ENCODE data around the gene RBM44. TPM values are rescaled to one million over a fixed set of nuclear protein-coding genes. Genes with fewer than 3 reads are reported as not detected.
"Not testable (repeated sequence)": the region's sequence is repeated elsewhere in the genome, so short reads cannot be mapped to it uniquely, and the experiment has no call there.

Gene RBM44
- total RNA-seq (2014; rRNA removed) (0.35 and 0.51 TPM in 2 replicates), Bru-seq, nascent RNA (percentile 43 among the genes with signal in this experiment), BruChase-seq, experiment 1, labeled RNA remaining after a 6-hour chase (percentile 51 among the genes with signal in this experiment), BruChase-seq, experiment 2, labeled RNA remaining after a 2-hour chase (percentile 63 among the genes with signal in this experiment)
- long read RNA-seq, partial matches to known transcripts = 1 of 3 reads
- long read RNA-seq, other reads (novel, unspliced or antisense) = 2 of 3 reads

- Histone ChIP-seq H3K9me3 (ENCODE audit: low read length) (no peaks in the 10 kb centered on the region), H4K20me1 (ENCODE audit: low read length) (no peaks in the 10 kb centered on the region), H2AFZ (ENCODE audit: low read length) (no peak within 1 kb of the TSS), H3K4me2 (ENCODE audit: low read length) (no peak within 1 kb of the TSS), H3K79me2 (ENCODE audit: low read length) (no peaks in the 10 kb centered on the region), H3K4me3 (ENCODE audit: low read length) (no peak within 1 kb of the TSS), H3K4me1 (ENCODE audit: insufficient read depth, low read length) (no peaks in the 10 kb centered on the region), H3K36me3 (ENCODE audit: low read depth, low read length) (no peaks in the 10 kb centered on the region), H3F3A (ENCODE audit: low read length, unreplicated experiment) (no peaks in the 10 kb centered on the region), H3K9ac (ENCODE audit: low read length) (no peak within 1 kb of the TSS), H3K27me3 (ENCODE audit: low read length) (no peaks in the 10 kb centered on the region), H3K9me2 (replicated peaks; ENCODE audit: low read length) (no peaks in the 10 kb centered on the region), H3K27ac (ENCODE audit: low read length) (no peak within 1 kb of the TSS)
- ChIA-PET POLR2A (ENCODE audit: unreplicated experiment) (no interaction called here), CTCF (no interaction called here)
- BruUV-seq (replicated peaks) = no TSS peak
- no peak for TF ChIP-seq EZH2phosphoT487 (IDR thresholded peaks at IDR 0.05; ENCODE audit: borderline replicate concordance, low read length)
- DNase-seq (no peak), ATAC-seq (no peak)
- intact Hi-C loops (cut with micrococcal nuclease) = no loop called here
Measured at GRCh38 chr2:237798236-237799059, at the start of gene RBM44. RBM44 (plus strand) TSS chr2:237798779; CDS start chr2:237813610, 14,831 bp downstream.

GRCh38 chr2:237749002-237749401 is 49.6 kb upstream of the RBM44 start:
- Histone ChIP-seq H3F3A (ENCODE audit: low read length, unreplicated experiment) (no peaks in the 10 kb centered on the region), H2AFZ (ENCODE audit: low read length) (no peak overlapping the region), H3K79me2 (ENCODE audit: low read length) (peaks cover 21% of the 10 kb centered on the region), H3K9me2 (replicated peaks; ENCODE audit: low read length) (no peaks in the 10 kb centered on the region), H3K4me3 (ENCODE audit: low read length) (no peak overlapping the region), H3K4me1 (ENCODE audit: insufficient read depth, low read length) (peaks cover 9% of the 10 kb centered on the region), H4K20me1 (ENCODE audit: low read length) (no peaks in the 10 kb centered on the region), H3K27me3 (ENCODE audit: low read length) (no peaks in the 10 kb centered on the region), H3K9ac (ENCODE audit: low read length) (no peak overlapping the region), H3K9me3 (ENCODE audit: low read length) (no peaks in the 10 kb centered on the region), H3K27ac (ENCODE audit: low read length) (no peak overlapping the region), H3K4me2 (ENCODE audit: low read length) (no peak overlapping the region), H3K36me3 (ENCODE audit: low read depth, low read length) (peaks cover 34% of the 10 kb centered on the region; the same call in 1 of the 2 replicates)
- intact Hi-C loops (cut with micrococcal nuclease) = no loop called here
- DNase-seq (no peak), ATAC-seq (no peak)
- ChIA-PET CTCF (no interaction called here), POLR2A (ENCODE audit: unreplicated experiment) (no interaction called here)
- no TSS peak for BruUV-seq (replicated peaks)
- TF ChIP-seq EZH2phosphoT487 (IDR thresholded peaks at IDR 0.05; ENCODE audit: borderline replicate concordance, low read length) (no peak), CTCF (conservative IDR thresholded peaks at IDR 0.05; ENCODE audit: low read depth, low read length) (no peak), EZH2 (IDR thresholded peaks at IDR 0.05; ENCODE audit: low read length, unreplicated experiment) (no peak)

GRCh38 chr2:237749961-237750360 is 48.6 kb upstream of the RBM44 start:
- Histone ChIP-seq H3F3A (ENCODE audit: low read length, unreplicated experiment) (no peaks in the 10 kb centered on the region), H3K9me3 (ENCODE audit: low read length) (no peaks in the 10 kb centered on the region), H3K4me2 (ENCODE audit: low read length) (no peak overlapping the region), H3K79me2 (ENCODE audit: low read length) (peaks cover 16% of the 10 kb centered on the region), H3K36me3 (ENCODE audit: low read depth, low read length) (peaks cover 40% of the 10 kb centered on the region; the same call in 1 of the 2 replicates), H2AFZ (ENCODE audit: low read length) (no peak overlapping the region), H4K20me1 (ENCODE audit: low read length) (no peaks in the 10 kb centered on the region), H3K27ac (ENCODE audit: low read length) (no peak overlapping the region), H3K9me2 (replicated peaks; ENCODE audit: low read length) (no peaks in the 10 kb centered on the region), H3K4me3 (ENCODE audit: low read length) (no peak overlapping the region), H3K4me1 (ENCODE audit: insufficient read depth, low read length) (no peaks in the 10 kb centered on the region), H3K9ac (ENCODE audit: low read length) (no peak overlapping the region), H3K27me3 (ENCODE audit: low read length) (no peaks in the 10 kb centered on the region)
- ATAC-seq = no peak
- TF ChIP-seq EZH2 (IDR thresholded peaks at IDR 0.05; ENCODE audit: low read length, unreplicated experiment) (no peak), CTCF (conservative IDR thresholded peaks at IDR 0.05; ENCODE audit: low read depth, low read length) (no peak), EZH2phosphoT487 (IDR thresholded peaks at IDR 0.05; ENCODE audit: borderline replicate concordance, low read length) (no peak)
- BruUV-seq (replicated peaks) = no TSS peak
- intact Hi-C loops (cut with micrococcal nuclease) = no loop called here
- ChIA-PET CTCF (interaction anchor here (0.7 kb wide), 1 partner anchor 109 kb away, joined by 11 read pairs; no protein-coding TSS in a partner anchor), POLR2A (ENCODE audit: unreplicated experiment) (no interaction called here)
- no peak for DNase-seq

- H3K4me3 ChIP-seq (ENCODE audit: low read length); H3F3A ChIP-seq (ENCODE audit: low read length, unreplicated experiment); H3K9me3 ChIP-seq (ENCODE audit: low read length); intact Hi-C loops (cut with micrococcal nuclease); H3K9ac ChIP-seq (ENCODE audit: low read length); H3K27me3 ChIP-seq (ENCODE audit: low read length); CTCF ChIA-PET; DNase-seq; H3K4me2 ChIP-seq (ENCODE audit: low read length); BruUV-seq (replicated peaks); H4K20me1 ChIP-seq (ENCODE audit: low read length); H3K9me2 ChIP-seq (replicated peaks; ENCODE audit: low read length); ATAC-seq; H3K4me1 ChIP-seq (ENCODE audit: insufficient read depth, low read length); H2AFZ ChIP-seq (ENCODE audit: low read length); POLR2A ChIA-PET (ENCODE audit: unreplicated experiment); H3K27ac ChIP-seq (ENCODE audit: low read length): not testable (repeated sequence)
- Histone ChIP-seq H3K79me2 (ENCODE audit: low read length) (peaks cover 12% of the 10 kb centered on the region), H3K36me3 (ENCODE audit: low read depth, low read length) (peaks cover 44% of the 10 kb centered on the region; the same call in 1 of the 2 replicates)
Measured at GRCh38 chr2:237750441-237750840, 48.1 kb upstream of the RBM44 start.
